ENCODE results near the gene LYPD5. TPM values are rescaled to one million over a fixed set of nuclear protein-coding genes. Genes with fewer than 3 reads are reported as not detected.
"Not testable (repeated sequence)": the region's sequence is repeated elsewhere in the genome, so short reads cannot be mapped to it uniquely, and the experiment has no call there.

Gene LYPD5
- total RNA-seq, 1 donor from 2014 or later = 0.93 TPM

DNA sequence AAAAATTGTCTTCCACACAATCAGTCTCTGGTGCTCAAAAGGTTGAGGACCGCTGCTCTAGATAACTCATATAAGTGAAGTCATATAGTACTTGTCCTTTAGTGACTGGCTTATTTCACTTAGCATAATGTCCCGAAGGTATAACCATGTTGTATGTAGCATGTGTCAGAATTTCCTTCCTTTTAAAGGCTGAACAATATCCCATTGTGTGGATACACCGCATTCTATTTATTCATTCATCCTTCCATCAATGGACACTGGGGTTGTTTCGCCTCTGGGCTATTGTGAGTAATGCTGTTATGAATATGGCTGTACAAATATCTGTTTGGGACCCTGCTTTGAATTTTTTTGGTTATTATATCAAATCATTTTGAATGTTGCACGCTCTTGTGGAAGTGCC is 4.6 kb upstream of the LYPD5 start:
- DNase-seq (ENCODE audit: extremely low read depth, low read depth, low spot score) = no peak

GRCh38 chr19:43806401-43806800 is 4.2 kb upstream of the LYPD5 start:
- DNase-seq (ENCODE audit: extremely low read depth, low read depth, low spot score) = not testable (repeated sequence)

GRCh38 chr19:43804432-43804831 is 2.2 kb upstream of the LYPD5 start:
- DNase-seq (ENCODE audit: extremely low read depth, low read depth, low spot score) = no peak

GRCh38 chr19:43799502-43800142 is 2.6 kb downstream of the LYPD5 start:
- DNase-seq (ENCODE audit: extremely low read depth, low read depth, low spot score) = no peak

GRCh38 chr19:43798546-43799409 is 3.5 kb downstream of the LYPD5 start:
- DNase-seq (ENCODE audit: extremely low read depth, low read depth, low spot score) = no peak

DNA sequence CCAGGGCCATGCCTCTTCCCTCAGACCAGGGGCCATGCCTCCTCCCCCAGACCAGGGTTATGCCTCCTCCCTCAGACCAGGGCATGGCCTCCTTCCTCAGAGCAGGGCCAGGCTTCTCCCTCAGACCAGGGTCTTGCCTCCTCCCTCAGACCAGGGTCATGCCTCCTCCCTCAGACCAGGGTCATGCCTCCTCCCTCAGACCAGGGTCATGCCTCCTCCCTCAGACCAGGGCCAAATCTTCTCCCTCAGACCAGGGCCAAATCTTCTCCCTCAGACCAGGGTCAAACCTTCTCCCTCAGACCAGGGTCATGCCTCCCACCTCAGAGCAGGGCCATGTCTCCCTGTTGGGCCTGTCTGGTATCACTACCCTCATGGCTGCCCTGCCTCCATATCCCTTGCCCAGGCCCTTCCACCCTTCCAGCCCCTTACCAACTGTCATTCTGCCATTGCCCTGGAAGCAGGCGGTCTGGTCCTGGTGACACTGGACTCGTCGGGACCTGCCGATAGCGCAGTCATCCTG is 4.2 kb downstream of the LYPD5 start:
- DNase-seq (ENCODE audit: extremely low read depth, low read depth, low spot score) = no peak

- DNase-seq (ENCODE audit: extremely low read depth, low read depth, low spot score) = no peak
Measured at GRCh38 chr19:43797556-43797955, 4.7 kb downstream of the LYPD5 start.

DNA sequence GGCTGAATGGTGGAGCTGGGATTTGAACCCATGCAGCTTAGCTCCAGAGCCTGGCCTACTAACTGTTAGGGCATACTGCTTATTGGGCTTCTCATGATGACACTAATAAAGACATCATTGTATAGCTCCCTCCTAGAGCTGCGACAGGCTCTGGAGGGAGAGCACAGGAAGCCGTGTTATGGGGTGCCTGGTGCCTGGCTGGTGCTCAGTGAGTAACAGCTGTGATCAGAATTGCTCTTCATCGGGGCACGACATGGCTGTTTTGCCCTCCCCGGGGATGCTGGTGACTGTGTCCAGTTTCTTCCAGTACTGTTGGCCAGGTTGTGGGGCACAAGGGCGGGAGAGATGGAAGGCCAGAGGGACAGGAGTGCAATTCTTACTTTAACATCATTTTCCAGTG is 5.1 kb downstream of the LYPD5 start:
- DNase-seq (ENCODE audit: extremely low read depth, low read depth, low spot score) = no peak

DNA sequence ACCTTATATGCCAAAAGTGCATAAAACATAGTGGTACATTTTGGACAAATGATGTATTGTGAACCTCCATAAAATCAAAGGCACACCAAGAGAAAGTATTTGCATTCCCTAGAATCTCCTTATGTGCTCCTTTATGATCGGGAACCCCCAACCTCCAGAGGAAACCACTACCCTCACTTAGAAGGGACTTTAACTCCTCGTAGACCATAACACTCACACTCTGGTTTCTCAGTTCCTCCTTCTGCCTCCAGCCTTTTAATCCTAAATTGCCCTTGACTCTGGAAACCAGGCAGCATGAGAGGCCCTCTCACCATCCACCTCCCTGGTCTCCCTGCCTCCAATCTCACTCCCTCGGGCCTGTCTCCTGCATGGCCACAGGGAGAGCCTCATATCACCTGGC is 11.7 kb downstream of the LYPD5 start:
- DNase-seq (ENCODE audit: extremely low read depth, low read depth, low spot score) = no peak

GRCh38 chr19:43789029-43789428 is 13.2 kb downstream of the LYPD5 start:
- no peak for DNase-seq (ENCODE audit: extremely low read depth, low read depth, low spot score)

DNA sequence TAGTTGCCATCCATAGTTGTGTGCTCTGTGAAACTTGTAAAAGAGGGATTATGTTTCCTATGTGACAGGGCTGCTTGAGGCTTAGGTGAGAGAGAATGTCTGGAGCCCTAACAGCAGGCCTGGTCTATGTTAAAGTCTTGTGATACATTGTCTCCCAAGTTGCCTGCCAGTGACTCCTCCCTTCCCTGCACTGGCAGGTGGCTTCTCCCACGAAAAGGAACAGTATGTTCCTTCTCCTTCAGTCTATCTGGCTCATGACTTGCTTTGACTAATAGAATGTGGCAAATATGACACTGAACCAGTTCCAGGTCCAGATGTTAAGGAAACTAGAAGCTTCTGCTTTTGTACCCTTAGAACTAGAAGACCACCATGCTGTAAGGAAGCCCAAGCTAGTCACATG is 15.6 kb downstream of the LYPD5 start:
- no peak for DNase-seq (ENCODE audit: extremely low read depth, low read depth, low spot score)

- DNase-seq (ENCODE audit: extremely low read depth, low read depth, low spot score) = no peak
Measured at GRCh38 chr19:43784981-43785808, 17.1 kb downstream of the LYPD5 start.

- no peak for DNase-seq (ENCODE audit: extremely low read depth, low read depth, low spot score)
Measured at GRCh38 chr19:43784241-43784980, 17.8 kb downstream of the LYPD5 start.

- no peak for DNase-seq (ENCODE audit: extremely low read depth, low read depth, low spot score)
Measured at GRCh38 chr19:43783636-43784035, 18.6 kb downstream of the LYPD5 start.

DNA sequence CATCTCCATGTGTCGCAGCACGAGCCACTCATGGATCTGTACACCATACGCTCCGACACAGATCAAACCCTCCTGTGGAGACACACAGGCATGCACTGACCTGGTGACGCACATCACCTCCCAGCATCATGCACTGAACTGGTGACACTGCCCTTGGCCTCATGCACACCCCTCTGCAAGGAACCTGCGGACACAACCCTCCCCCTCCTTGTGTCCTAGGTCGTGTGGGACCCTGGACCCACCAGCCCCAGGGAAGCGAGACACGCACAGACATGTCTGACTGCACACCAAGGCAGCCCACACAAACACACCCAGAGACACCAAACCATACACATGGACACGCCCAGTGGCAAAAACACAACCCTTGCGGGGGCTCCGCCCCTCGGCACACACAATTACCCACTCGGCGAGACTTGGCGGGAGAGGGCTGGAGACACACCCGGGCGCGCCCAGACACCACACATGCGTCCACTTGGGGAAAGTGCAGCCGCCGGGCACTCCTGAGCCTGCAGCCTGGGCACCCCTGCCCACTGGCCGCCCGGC is 19.5 kb downstream of the LYPD5 start:
- no peak for DNase-seq (ENCODE audit: extremely low read depth, low read depth, low spot score)

DNA sequence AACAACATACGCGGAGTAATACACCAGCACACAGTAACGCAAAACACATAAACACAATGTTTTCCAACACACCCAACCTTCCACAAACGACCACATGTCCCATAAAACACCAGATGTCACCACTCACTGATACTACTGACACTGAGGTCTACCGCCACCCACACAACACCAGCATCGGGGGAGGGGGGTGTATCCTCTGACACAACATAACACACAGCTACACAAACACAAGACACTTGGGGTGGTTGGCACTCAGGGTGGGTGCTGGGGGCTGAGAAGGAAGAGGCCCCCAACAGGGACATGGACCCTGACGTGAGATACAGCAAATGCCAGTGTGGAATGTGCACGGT is 20.0 kb downstream of the LYPD5 start:
- DNase-seq (ENCODE audit: extremely low read depth, low read depth, low spot score) = no peak

- DNase-seq (ENCODE audit: extremely low read depth, low read depth, low spot score) = no peak
Measured at GRCh38 chr19:43781630-43782310, 20.5 kb downstream of the LYPD5 start.

- no peak for DNase-seq (ENCODE audit: extremely low read depth, low read depth, low spot score)
Measured at GRCh38 chr19:43780706-43781525, 21.3 kb downstream of the LYPD5 start, which contains the start of gene KCNN4. KCNN4 (minus strand) TSS chr19:43780973; CDS start chr19:43780861, 112 bp downstream.

- no peak for DNase-seq (ENCODE audit: extremely low read depth, low read depth, low spot score)
Measured at GRCh38 chr19:43779820-43780219, 22.4 kb downstream of the LYPD5 start.

All from glomerular endothelial cell (primary cell).